Gastrocnemius medialis (tissue), 4 donors: ENCODE data around the gene GAB2.

Experiments
- POLR2A ChIP-seq, 2 donors: fragments of 450-650 bp; IDR thresholded peaks; one replicate each; pipeline ENCODE4 v1.6.1; 2017; ENCODE audit warnings: antibody characterized with exemption in 2 of 2, mild to moderate bottlenecking in 2 of 2, moderate library complexity in 2 of 2
- TF ChIP-seq, protein P1 (sequence below), 5 experiments: fragments of 450-650 bp in 3 of 5; fragments of 200-600 bp in 2 of 5; sonication (generic) in 2 of 5; IDR thresholded peaks in 4 of 5; conservative IDR thresholded peaks in 1 of 5; 1 replicate in 4 of 5; 2 replicates in 1 of 5; pipeline ENCODE4 v1.5.1; 2016 to 2019; ENCODE audit warnings: antibody characterized with exemption in 5 of 5, mild to moderate bottlenecking in 3 of 5, moderate library complexity in 3 of 5

DNA sequence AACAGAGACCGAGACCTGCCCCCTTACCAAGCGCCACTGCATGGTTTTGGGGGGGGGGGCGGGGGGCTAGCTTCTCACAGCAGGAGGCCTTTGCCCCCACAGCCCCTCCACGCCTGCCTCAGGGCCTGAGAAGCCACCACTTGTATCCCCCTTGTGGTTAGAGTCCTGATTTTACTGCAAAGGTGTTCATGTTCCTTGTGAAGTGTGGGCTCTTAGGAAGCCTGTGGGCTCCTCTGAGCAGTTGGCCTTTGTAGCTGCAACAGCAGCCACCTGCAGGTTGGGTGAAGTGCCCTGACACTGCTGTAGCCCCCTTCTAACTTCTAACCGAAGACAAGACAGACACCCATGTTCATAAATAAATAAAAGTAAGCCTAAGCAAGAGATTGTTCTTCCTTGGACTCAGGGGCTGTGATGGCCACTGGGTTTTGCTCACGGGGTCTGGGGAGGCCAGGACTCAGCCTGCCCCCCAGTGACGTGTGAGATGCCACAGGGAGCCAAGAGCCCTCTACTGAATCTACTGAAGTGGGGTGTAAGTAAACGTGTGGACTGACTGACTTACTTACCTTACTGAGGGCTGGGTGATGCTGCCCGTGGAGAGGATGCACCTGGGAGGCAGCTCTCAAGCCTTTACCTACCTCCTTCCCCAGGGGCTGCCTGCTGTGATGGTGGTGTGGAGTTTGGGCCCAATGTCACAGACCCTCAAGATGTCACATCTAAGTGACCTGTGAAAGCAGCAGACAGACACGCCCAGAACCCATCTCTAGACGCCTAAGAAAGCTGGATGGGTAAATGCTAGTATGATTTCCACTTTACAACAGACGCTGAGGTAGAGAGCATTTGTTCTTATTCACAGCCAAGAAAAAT, 203.1 kb downstream of the GAB2 start:
- no peak for TF ChIP-seq POLR2A (IDR thresholded peaks at IDR 0.05)
- TF ChIP-seq, protein P1, sequence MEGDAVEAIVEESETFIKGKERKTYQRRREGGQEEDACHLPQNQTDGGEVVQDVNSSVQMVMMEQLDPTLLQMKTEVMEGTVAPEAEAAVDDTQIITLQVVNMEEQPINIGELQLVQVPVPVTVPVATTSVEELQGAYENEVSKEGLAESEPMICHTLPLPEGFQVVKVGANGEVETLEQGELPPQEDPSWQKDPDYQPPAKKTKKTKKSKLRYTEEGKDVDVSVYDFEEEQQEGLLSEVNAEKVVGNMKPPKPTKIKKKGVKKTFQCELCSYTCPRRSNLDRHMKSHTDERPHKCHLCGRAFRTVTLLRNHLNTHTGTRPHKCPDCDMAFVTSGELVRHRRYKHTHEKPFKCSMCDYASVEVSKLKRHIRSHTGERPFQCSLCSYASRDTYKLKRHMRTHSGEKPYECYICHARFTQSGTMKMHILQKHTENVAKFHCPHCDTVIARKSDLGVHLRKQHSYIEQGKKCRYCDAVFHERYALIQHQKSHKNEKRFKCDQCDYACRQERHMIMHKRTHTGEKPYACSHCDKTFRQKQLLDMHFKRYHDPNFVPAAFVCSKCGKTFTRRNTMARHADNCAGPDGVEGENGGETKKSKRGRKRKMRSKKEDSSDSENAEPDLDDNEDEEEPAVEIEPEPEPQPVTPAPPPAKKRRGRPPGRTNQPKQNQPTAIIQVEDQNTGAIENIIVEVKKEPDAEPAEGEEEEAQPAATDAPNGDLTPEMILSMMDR (IDR thresholded peaks at IDR 0.05 in 4 of 5, conservative IDR thresholded peaks at IDR 0.05 in 1 of 5), result no peak
